Measurements from ENCODE around the gene SMG5. TPM values are rescaled to one million over a fixed set of nuclear protein-coding genes. Genes with fewer than 3 reads are reported as not detected.

Gene SMG5
- total and polyA plus RNA-seq, 2 donors (not counting 1 experiment from before 2014, with no cell fraction given): 18.6 to 65.9 TPM

DNA sequence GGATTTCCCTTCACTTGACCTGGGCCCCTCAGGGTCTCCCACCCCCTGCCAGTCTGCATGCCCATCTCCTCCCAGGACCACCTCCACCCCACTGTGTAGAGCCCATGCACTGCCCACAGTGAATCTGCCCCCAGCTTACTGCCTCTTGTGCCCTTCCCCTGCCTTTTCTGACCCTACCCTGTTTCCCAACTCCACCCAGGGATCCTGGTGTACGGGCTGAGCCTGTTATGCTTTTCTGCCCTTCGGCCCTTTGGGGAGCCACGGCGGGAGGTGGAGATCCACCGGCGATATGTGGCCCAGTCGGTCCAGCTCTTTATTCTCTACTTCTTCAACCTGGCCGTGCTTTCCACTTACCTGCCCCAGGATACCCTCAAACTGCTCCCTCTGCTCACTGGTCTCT lies 3.4 kb upstream of the SMG5 start:
- Histone ChIP-seq H3K36me3 (ENCODE audit: control insufficient read depth, insufficient read depth, low read length) (peaks cover 7% of the 10 kb centered on the region), H4K20me1 (ENCODE audit: control insufficient read depth, extremely low read depth, insufficient read depth, low read length) (peaks cover under 1% of the 10 kb centered on the region), H3K4me1 (ENCODE audit: control insufficient read depth, extremely low read depth, insufficient read depth, low read length) (peaks cover 3% of the 10 kb centered on the region), H3K9me3 (ENCODE audit: control insufficient read depth, insufficient read depth, low read depth, low read length) (no peaks in the 10 kb centered on the region), H3K9ac (ENCODE audit: insufficient read depth, low read length) (no peak overlapping the region), H3K79me2 (ENCODE audit: control insufficient read depth, insufficient read depth, low read length) (peaks cover 12% of the 10 kb centered on the region), H3K4me2 (ENCODE audit: extremely low read depth, insufficient read depth, low read length) (no peak overlapping the region), H3K4me3 (replicated peaks in 1 of 4; ENCODE audit: control extremely low read depth in 1 of 4, insufficient read depth in 1 of 4, low read depth in 3 of 4, low read length in 4 of 4) (no peak overlapping the region), H3K27ac (ENCODE audit: insufficient read depth, low read length) (no peak overlapping the region), H2AFZ (ENCODE audit: low read length) (no peak overlapping the region), H3K27me3 (ENCODE audit: control insufficient read depth, insufficient read depth, low read length) (no peaks in the 10 kb centered on the region)
- no peak for DNase-seq (ENCODE audit: low read depth in 2 of 2)
- TF ChIP-seq EZH2 (IDR thresholded peaks at IDR 0.05; ENCODE audit: low read length, missing control alignments): no peak
- TF ChIP-seq, protein P1, sequence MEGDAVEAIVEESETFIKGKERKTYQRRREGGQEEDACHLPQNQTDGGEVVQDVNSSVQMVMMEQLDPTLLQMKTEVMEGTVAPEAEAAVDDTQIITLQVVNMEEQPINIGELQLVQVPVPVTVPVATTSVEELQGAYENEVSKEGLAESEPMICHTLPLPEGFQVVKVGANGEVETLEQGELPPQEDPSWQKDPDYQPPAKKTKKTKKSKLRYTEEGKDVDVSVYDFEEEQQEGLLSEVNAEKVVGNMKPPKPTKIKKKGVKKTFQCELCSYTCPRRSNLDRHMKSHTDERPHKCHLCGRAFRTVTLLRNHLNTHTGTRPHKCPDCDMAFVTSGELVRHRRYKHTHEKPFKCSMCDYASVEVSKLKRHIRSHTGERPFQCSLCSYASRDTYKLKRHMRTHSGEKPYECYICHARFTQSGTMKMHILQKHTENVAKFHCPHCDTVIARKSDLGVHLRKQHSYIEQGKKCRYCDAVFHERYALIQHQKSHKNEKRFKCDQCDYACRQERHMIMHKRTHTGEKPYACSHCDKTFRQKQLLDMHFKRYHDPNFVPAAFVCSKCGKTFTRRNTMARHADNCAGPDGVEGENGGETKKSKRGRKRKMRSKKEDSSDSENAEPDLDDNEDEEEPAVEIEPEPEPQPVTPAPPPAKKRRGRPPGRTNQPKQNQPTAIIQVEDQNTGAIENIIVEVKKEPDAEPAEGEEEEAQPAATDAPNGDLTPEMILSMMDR (conservative IDR thresholded peaks at IDR 0.05 in 1 of 2, IDR thresholded peaks at IDR 0.05 in 1 of 2; ENCODE audit: low read depth in 1 of 2, low read length in 2 of 2): no peak

DNA sequence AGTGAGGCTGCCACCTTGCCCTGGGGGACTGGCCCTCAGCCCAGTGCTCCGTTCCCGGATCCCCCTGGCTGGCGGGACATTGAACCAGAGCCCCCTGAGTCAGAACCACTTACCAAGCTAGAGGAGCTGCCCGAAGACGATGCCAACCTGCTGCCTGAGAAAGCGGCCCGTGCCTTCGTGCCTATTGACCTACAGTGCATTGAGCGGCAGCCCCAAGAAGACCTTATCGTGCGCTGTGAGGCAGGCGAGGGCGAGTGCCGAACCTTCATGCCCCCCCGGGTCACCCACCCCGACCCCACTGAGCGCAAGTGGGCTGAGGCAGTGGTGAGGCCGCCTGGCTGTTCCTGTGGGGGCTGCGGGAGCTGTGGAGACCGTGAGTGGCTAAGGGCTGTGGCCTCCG lies 2.8 kb upstream of the SMG5 start:
- Histone ChIP-seq H3K27me3 (ENCODE audit: control insufficient read depth, insufficient read depth, low read length) (no peaks in the 10 kb centered on the region), H3K9ac (ENCODE audit: insufficient read depth, low read length) (no peak overlapping the region), H3K27ac (ENCODE audit: insufficient read depth, low read length) (no peak overlapping the region), H3K36me3 (ENCODE audit: control insufficient read depth, insufficient read depth, low read length) (peaks cover 7% of the 10 kb centered on the region), H3K4me1 (ENCODE audit: control insufficient read depth, extremely low read depth, insufficient read depth, low read length) (peaks cover 5% of the 10 kb centered on the region), H3K79me2 (ENCODE audit: control insufficient read depth, insufficient read depth, low read length) (peaks cover 18% of the 10 kb centered on the region), H3K4me2 (ENCODE audit: extremely low read depth, insufficient read depth, low read length) (no peak overlapping the region), H3K4me3 (replicated peaks in 1 of 4; ENCODE audit: control extremely low read depth in 1 of 4, insufficient read depth in 1 of 4, low read depth in 3 of 4, low read length in 4 of 4) (no peak overlapping the region), H4K20me1 (ENCODE audit: control insufficient read depth, extremely low read depth, insufficient read depth, low read length) (peaks cover 2% of the 10 kb centered on the region), H3K9me3 (ENCODE audit: control insufficient read depth, insufficient read depth, low read depth, low read length) (no peaks in the 10 kb centered on the region), H2AFZ (ENCODE audit: low read length) (no peak overlapping the region)
- DNase-seq (ENCODE audit: low read depth in 2 of 2): no peak
- TF ChIP-seq, protein P1 (conservative IDR thresholded peaks at IDR 0.05 in 1 of 2, IDR thresholded peaks at IDR 0.05 in 1 of 2; ENCODE audit: low read depth in 1 of 2, low read length in 2 of 2): no peak
- no peak for TF ChIP-seq EZH2 (IDR thresholded peaks at IDR 0.05; ENCODE audit: low read length, missing control alignments)

DNA sequence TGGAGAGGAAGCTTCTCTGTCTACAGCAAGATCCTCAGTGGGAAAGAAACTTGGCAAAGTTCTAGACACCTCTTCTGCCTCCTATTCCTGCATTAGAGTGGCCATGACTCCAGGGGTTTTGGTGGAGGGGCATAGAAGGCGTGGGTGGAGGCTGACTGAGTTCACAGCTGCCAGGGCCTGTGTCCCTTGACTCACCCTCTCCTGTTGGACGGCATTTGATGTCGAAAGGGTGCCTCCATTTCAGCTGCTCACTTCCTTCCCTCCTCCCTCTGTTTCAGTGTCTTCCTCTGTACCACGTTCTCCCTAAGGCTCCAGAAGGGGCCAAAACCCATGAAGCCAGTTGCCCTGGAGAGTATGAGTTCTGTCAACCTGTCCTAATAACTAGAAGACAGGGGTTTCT lies 2.1 kb upstream of the SMG5 start:
- H3K27me3 ChIP-seq (ENCODE audit: control insufficient read depth, insufficient read depth, low read length): no peaks in the 10 kb centered on the region
- no peak overlapping the region for H3K4me2 ChIP-seq (ENCODE audit: extremely low read depth, insufficient read depth, low read length)
- H3K9me3 ChIP-seq (ENCODE audit: control insufficient read depth, insufficient read depth, low read depth, low read length): no peaks in the 10 kb centered on the region
- DNase-seq (ENCODE audit: low read depth in 2 of 2): no peak
- H4K20me1 ChIP-seq (ENCODE audit: control insufficient read depth, extremely low read depth, insufficient read depth, low read length): peaks cover 2% of the 10 kb centered on the region
- peaks cover 5% of the 10 kb centered on the region for H3K4me1 ChIP-seq (ENCODE audit: control insufficient read depth, extremely low read depth, insufficient read depth, low read length)
- H3K9ac ChIP-seq (ENCODE audit: insufficient read depth, low read length): no peak overlapping the region
- TF ChIP-seq EZH2 (IDR thresholded peaks at IDR 0.05; ENCODE audit: low read length, missing control alignments): no peak
- TF ChIP-seq, protein P1 (conservative IDR thresholded peaks at IDR 0.05 in 1 of 2, IDR thresholded peaks at IDR 0.05 in 1 of 2; ENCODE audit: low read depth in 1 of 2, low read length in 2 of 2): no peak
- peaks cover 7% of the 10 kb centered on the region for H3K36me3 ChIP-seq (ENCODE audit: control insufficient read depth, insufficient read depth, low read length)
- peaks cover 25% of the 10 kb centered on the region for H3K79me2 ChIP-seq (ENCODE audit: control insufficient read depth, insufficient read depth, low read length)
- H3K4me3 ChIP-seq (replicated peaks in 1 of 4; ENCODE audit: control extremely low read depth in 1 of 4, insufficient read depth in 1 of 4, low read depth in 3 of 4, low read length in 4 of 4): no peak overlapping the region
- H2AFZ ChIP-seq (ENCODE audit: low read length): no peak overlapping the region
- H3K27ac ChIP-seq (ENCODE audit: insufficient read depth, low read length): no peak overlapping the region
